LNCAP (cell line): ENCODE data around the gene PAX5.

Experiments used
- TF ChIP-seq, protein P1 (sequence below): fragments of 450-650 bp; IDR thresholded peaks from 2 replicates; pipeline ENCODE4 v1.5.1; 2017; ENCODE audit warnings: mild to moderate bottlenecking

PAX5 gene

DNA sequence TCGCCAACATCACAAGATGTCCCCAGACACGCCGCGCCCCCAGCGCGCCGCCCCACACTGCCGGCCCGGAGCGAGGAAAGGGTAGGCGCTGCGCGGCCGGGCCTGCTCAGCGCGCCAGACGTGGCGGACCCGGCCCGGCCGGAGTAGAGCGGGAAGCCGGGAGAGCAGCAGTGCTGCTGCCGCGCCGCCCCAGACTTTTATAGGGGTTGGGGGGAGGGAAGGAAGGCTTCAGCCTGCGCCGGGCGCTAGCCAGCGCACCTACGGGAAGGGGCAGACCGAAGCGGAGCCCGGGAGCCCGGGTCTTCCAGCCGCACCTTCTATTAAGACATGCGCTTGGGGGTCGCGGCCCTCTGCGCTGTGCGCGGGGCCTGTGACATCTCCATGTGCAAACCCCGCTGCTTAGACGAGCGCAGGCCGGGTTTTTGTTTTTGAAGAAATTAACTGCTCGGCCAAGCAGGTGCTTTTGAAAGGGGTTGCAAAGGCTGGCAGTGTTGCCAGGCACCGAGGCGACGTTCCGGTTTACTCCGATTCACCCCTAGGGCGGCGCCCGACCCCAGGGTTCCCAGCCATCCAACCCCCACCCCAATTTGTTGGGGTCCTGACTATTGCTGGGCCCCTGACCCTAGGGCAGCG is 353 bp upstream of the PAX5 start:
- TF ChIP-seq, protein P1, sequence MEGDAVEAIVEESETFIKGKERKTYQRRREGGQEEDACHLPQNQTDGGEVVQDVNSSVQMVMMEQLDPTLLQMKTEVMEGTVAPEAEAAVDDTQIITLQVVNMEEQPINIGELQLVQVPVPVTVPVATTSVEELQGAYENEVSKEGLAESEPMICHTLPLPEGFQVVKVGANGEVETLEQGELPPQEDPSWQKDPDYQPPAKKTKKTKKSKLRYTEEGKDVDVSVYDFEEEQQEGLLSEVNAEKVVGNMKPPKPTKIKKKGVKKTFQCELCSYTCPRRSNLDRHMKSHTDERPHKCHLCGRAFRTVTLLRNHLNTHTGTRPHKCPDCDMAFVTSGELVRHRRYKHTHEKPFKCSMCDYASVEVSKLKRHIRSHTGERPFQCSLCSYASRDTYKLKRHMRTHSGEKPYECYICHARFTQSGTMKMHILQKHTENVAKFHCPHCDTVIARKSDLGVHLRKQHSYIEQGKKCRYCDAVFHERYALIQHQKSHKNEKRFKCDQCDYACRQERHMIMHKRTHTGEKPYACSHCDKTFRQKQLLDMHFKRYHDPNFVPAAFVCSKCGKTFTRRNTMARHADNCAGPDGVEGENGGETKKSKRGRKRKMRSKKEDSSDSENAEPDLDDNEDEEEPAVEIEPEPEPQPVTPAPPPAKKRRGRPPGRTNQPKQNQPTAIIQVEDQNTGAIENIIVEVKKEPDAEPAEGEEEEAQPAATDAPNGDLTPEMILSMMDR: no peak; the same call in 1 of the 2 replicates

DNA sequence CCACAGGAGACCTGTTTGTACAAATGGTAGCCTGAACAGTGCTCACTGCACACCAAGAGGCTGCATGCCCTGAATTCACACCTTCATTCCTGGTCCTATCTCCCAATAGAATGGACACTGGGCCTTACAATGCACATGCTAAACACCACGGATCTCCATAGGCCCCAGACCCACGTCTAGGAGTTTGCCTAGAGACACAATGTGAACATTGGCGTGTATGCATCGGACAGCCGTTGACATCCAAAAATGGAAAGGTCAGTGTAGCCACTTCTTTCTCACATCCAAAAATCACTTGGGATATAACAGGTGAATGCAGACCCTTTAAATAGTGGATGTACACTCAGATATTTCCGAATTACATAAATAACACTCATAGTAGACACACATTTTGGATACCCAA is 927 bp downstream of the PAX5 start:
- TF ChIP-seq, protein P1: no peak

- TF ChIP-seq, protein P1: no peak
Measured at GRCh38 chr9:37032713-37033112, 1.4 kb downstream of the PAX5 start.

- TF ChIP-seq, protein P1: no peak
Measured at GRCh38 chr9:37031902-37032301, 2.2 kb downstream of the PAX5 start.

- TF ChIP-seq, protein P1: no peak
Measured at GRCh38 chr9:37031081-37031480, 3.0 kb downstream of the PAX5 start.

GRCh38 chr9:37030611-37030939 is 3.5 kb downstream of the PAX5 start:
- TF ChIP-seq, protein P1: no peak

- TF ChIP-seq, protein P1: no peak
Measured at GRCh38 chr9:37029776-37030610, 4.1 kb downstream of the PAX5 start.
